Breast epithelium (tissue), 4 donors: ENCODE measurements around the gene GPX3. TPM values are rescaled to one million over a fixed set of nuclear protein-coding genes. Genes with fewer than 3 reads are reported as not detected.

Experiments
- DNase-seq, 2 donors: peaks; one replicate each; pipeline ENCODE4 v3.0.0-alpha.2; 2019; ENCODE audit warnings: low spot score in 2 of 2
- H3K27ac ChIP-seq, 2 donors: fragments of 200-600 bp; sonication (generic) in 1 of 2; one replicate each; pipeline ENCODE4 v1.5.1; 2016 to 2019; ENCODE audit warnings: mild to moderate bottlenecking in 1 of 2
- H3K27me3 ChIP-seq, 2 donors: fragments of 200-600 bp; sonication (generic) in 1 of 2; one replicate each; pipeline versions ENCODE4 v1.5.1 to v1.6.0; 2017 to 2019; ENCODE audit warnings: control low read depth in 1 of 2, mild to moderate bottlenecking in 1 of 2
- H3K36me3 ChIP-seq: fragments of 200-600 bp; one replicate; pipeline ENCODE4 v1.5.1; 2019
- H3K4me1 ChIP-seq, 2 donors: fragments of 200-600 bp; sonication (generic); one replicate each; pipeline ENCODE4 v1.5.1; 2016 to 2019; ENCODE audit warnings: control low read depth in 1 of 2
- H3K4me3 ChIP-seq, 3 donors: fragments of 200-600 bp; sonication (generic); 1 replicate in 2 of 3; 2 replicates in 1 of 3; pipeline ENCODE4 v1.5.1; 2016 to 2019; ENCODE audit warnings: mild to moderate bottlenecking in 3 of 3, moderate library complexity in 2 of 3
- H3K9me3 ChIP-seq, 2 donors: fragments of 200-600 bp; sonication (generic) in 1 of 2; one replicate each; pipeline ENCODE4 v1.5.1; 2016 to 2019; ENCODE audit warnings: control low read depth in 1 of 2
- POLR2A ChIP-seq: fragments of 450-650 bp; IDR thresholded peaks from one replicate; pipeline ENCODE4 v1.6.1; 2016; ENCODE audit warnings: antibody characterized with exemption, mild to moderate bottlenecking, moderate library complexity
- POLR2AphosphoS5 ChIP-seq, 3 donors: sonication (generic); formaldehyde crosslinking; IDR thresholded peaks; one replicate each; pipeline ENCODE4 v1.6.1; 2017; ENCODE audit warnings: antibody characterized with exemption in 3 of 3
- intact Hi-C: fragments of 100-400 bp; cut with DNase I; formaldehyde crosslinking; loops from one replicate; pipeline ENCODE4 v1.15.1; 2023; ENCODE audit warnings: low total_unique reads
- total RNA-seq, 3 donors: library from RNA; depleted of rRNA; stranded (reverse); fragments of >200 nt; gene quantifications; one replicate each; pipeline ENCODE4 v1.1.0, GENCODE V29; 2016
- TF ChIP-seq, protein P1 (sequence below), 3 donors: fragments of 450-650 bp; IDR thresholded peaks; one replicate each; pipeline ENCODE4 v1.5.1; 2016 to 2017; ENCODE audit warnings: antibody characterized with exemption in 3 of 3, mild to moderate bottlenecking in 3 of 3, moderate library complexity in 3 of 3

The GPX3 gene
- total RNA-seq, 3 donors from 2014 or later, result 1,215 to 5,290 (median 2,830) TPM

DNA sequence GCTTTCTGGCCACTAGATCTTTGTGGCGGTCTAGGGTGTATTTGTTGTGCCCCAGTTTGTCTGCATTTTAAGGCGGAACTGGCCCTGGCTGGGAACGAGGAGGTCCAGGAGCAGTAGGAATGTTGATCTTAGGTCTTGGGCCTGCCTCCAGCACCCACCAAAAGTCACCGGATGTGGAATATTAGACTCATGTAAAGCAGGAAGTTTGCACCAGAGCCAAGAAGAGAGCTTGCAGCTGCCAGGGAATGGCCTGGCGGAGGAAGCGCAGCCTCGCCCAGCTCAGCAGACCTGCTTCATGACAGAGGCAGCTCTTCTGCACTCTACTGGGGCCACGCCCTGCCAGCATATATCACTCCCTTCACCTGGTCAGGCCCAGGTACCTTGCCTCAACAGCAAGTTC lies 3.3 kb downstream of the GPX3 start:
- H3K36me3 ChIP-seq, result peaks cover 2% of the 10 kb centered on the region
- intact Hi-C loops, result no loop called here
- H3K4me3 ChIP-seq, result peak overlapping the region; percentile 70 to 84 (median 73)
- H3K27ac ChIP-seq, result peak overlapping the region; percentile 86 to 92
- peak in 1 of 2 donors; percentile 66 for DNase-seq
- H3K4me1 ChIP-seq, result peaks cover 0 to 20% of the 10 kb centered on the region in 2 donors
- TF ChIP-seq, protein P1, sequence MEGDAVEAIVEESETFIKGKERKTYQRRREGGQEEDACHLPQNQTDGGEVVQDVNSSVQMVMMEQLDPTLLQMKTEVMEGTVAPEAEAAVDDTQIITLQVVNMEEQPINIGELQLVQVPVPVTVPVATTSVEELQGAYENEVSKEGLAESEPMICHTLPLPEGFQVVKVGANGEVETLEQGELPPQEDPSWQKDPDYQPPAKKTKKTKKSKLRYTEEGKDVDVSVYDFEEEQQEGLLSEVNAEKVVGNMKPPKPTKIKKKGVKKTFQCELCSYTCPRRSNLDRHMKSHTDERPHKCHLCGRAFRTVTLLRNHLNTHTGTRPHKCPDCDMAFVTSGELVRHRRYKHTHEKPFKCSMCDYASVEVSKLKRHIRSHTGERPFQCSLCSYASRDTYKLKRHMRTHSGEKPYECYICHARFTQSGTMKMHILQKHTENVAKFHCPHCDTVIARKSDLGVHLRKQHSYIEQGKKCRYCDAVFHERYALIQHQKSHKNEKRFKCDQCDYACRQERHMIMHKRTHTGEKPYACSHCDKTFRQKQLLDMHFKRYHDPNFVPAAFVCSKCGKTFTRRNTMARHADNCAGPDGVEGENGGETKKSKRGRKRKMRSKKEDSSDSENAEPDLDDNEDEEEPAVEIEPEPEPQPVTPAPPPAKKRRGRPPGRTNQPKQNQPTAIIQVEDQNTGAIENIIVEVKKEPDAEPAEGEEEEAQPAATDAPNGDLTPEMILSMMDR (IDR thresholded peaks at IDR 0.05), result no peak
- no peak for TF ChIP-seq POLR2A
- TF ChIP-seq POLR2AphosphoS5 (IDR thresholded peaks at IDR 0.05), result peak in 2 of 3 donors; percentile 8 to 59
- H3K9me3 ChIP-seq, result no peaks in the 10 kb centered on the region
- no peaks in the 10 kb centered on the region for H3K27me3 ChIP-seq

DNA sequence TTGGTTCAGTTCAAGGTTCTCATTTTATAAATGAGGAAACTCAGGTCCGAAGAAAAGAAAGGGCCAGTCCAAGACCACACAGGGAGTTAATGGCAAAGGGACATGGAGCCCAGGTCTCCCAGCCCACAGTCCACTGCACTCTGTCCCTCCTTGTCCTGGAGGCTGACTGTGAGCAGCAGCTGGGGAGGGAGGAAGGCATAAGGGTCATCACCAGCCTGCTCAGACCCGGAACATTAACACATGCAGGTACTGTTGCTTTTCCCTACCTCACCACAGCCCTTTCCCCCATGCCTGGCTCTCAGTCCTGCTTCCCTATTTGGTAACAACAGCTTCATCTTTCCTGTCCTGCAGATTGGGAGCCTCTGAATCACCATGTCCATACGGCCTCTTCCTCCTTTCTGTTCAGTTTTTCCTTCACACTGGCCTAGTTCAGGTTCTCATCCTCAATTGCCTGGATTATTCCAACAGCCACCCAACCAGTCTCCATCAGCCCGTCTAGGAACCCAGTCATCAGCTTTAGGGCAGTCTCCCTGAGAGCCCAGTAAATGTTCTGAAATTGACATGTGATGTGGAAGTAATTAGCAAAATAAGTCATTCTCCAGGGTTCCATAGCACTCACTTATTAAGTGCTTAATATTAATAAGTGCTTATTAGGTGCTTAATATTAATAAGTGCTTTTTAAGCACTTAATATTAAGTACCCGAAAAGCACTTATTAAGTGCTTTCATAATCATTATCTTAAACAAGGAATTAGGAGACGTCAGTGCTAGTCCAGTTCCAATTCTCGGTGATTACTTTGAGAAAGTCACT lies 4.3 kb downstream of the GPX3 start:
- H3K36me3 ChIP-seq, result peaks cover 7% of the 10 kb centered on the region
- no peaks in the 10 kb centered on the region for H3K27me3 ChIP-seq
- intact Hi-C loops, result no loop called here
- H3K4me3 ChIP-seq, result peak overlapping the region; percentile 70 to 84 (median 73)
- peak overlapping the region; percentile 86 to 92 for H3K27ac ChIP-seq
- H3K9me3 ChIP-seq, result no peaks in the 10 kb centered on the region
- TF ChIP-seq POLR2AphosphoS5 (IDR thresholded peaks at IDR 0.05), result peak in 1 of 3 donors; percentile 66
- peak; percentile 13 for TF ChIP-seq POLR2A
- TF ChIP-seq, protein P1 (IDR thresholded peaks at IDR 0.05), result no peak
- H3K4me1 ChIP-seq, result peaks cover 0 to 20% of the 10 kb centered on the region in 2 donors
- no peak for DNase-seq

DNA sequence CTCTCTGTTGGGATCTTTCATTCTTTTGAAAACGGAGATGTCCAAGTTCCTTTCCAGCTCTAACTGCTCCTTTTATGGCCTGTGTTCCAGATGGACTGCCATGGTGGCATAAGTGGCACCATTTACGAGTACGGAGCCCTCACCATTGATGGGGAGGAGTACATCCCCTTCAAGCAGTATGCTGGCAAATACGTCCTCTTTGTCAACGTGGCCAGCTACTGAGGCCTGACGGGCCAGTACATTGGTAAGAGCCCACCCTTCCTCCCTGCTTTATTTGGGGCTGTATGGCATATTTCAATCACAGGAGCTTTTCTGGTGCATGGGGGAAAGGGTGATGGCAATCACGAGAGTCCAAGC lies 4.8 kb downstream of the GPX3 start:
- DNase-seq, result no peak
- H3K9me3 ChIP-seq, result no peaks in the 10 kb centered on the region
- TF ChIP-seq POLR2AphosphoS5 (IDR thresholded peaks at IDR 0.05), result peak in 2 of 3 donors; percentile 23 to 33
- TF ChIP-seq, protein P1 (IDR thresholded peaks at IDR 0.05), result no peak
- intact Hi-C loops, result no loop called here
- peak overlapping the region; percentile 86 to 92 for H3K27ac ChIP-seq
- peaks cover 7% of the 10 kb centered on the region for H3K36me3 ChIP-seq
- H3K4me3 ChIP-seq, result peak overlapping the region in 2 of 3 donors; percentile 73 to 84
- H3K27me3 ChIP-seq, result no peaks in the 10 kb centered on the region
- H3K4me1 ChIP-seq, result peaks cover 0 to 20% of the 10 kb centered on the region in 2 donors

DNA sequence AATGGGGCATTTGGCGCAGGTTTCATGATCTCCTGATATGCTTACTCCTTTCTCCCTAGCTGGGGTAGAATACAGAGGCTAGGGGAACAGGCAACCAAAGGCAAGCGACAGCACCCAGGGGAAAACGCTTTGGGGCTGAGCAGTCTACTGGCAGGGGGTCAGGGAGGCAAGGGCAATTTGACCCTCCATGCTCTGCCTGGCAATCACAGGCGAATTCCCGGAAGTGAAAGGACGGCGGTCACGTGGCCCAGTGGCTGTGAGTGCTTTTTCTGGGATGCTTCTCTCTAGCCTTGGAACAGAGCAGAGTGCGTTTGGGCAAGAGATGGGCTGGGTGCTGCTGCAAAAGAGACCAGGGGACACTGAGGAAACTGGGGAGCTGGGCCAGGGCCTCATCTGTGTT lies 5.7 kb downstream of the GPX3 start:
- intact Hi-C loops, result no loop called here
- H3K27ac ChIP-seq, result peak overlapping the region; percentile 40 to 92
- peaks cover 0 to 20% of the 10 kb centered on the region in 2 donors for H3K4me1 ChIP-seq
- H3K27me3 ChIP-seq, result no peaks in the 10 kb centered on the region
- TF ChIP-seq POLR2AphosphoS5 (IDR thresholded peaks at IDR 0.05) (peak in 1 of 3 donors; percentile 51), POLR2A (no peak)
- H3K36me3 ChIP-seq, result peaks cover 7% of the 10 kb centered on the region
- no peak for DNase-seq
- H3K9me3 ChIP-seq, result no peaks in the 10 kb centered on the region
- peak overlapping the region in 2 of 3 donors; percentile 73 to 84 for H3K4me3 ChIP-seq

DNA sequence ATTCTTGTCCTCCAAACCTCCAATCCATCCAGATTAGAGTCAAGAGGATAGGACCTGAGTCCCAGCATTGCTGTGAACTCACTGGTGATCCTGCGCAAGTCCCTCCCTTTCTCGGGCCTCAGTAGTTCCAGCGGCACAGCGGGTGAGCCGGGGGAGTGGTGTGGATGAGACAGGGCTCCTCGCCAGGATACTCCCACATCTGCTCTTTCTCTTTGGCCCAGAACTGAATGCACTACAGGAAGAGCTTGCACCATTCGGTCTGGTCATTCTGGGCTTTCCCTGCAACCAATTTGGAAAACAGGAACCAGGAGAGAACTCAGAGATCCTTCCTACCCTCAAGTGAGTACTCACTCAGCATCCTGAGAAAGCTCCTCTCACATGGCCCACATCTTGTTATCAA lies 6.3 kb downstream of the GPX3 start:
- Histone ChIP-seq H3K27me3 (no peaks in the 10 kb centered on the region), H3K4me3 (peak overlapping the region in 2 of 3 donors; percentile 73 to 84), H3K4me1 (peaks cover 0 to 20% of the 10 kb centered on the region in 2 donors), H3K27ac (peak overlapping the region; percentile 40 to 92), H3K9me3 (no peaks in the 10 kb centered on the region), H3K36me3 (peaks cover 7% of the 10 kb centered on the region)
- intact Hi-C loops, result no loop called here
- no peak for DNase-seq
- TF ChIP-seq POLR2A (no peak), POLR2AphosphoS5 (IDR thresholded peaks at IDR 0.05) (peak in 1 of 3 donors; percentile 9)

DNA sequence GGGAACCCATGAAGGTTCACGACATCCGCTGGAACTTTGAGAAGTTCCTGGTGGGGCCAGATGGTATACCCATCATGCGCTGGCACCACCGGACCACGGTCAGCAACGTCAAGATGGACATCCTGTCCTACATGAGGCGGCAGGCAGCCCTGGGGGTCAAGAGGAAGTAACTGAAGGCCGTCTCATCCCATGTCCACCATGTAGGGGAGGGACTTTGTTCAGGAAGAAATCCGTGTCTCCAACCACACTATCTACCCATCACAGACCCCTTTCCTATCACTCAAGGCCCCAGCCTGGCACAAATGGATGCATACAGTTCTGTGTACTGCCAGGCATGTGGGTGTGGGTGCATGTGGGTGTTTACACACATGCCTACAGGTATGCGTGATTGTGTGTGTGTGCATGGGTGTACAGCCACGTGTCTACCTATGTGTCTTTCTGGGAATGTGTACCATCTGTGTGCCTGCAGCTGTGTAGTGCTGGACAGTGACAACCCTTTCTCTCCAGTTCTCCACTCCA lies 7.6 kb downstream of the GPX3 start:
- Histone ChIP-seq H3K27me3 (no peaks in the 10 kb centered on the region), H3K4me3 (no peak overlapping the region), H3K4me1 (peaks cover 0 to 16% of the 10 kb centered on the region in 2 donors), H3K27ac (peak overlapping the region in 1 of 2 donors; percentile 92), H3K9me3 (no peaks in the 10 kb centered on the region), H3K36me3 (peaks cover 7% of the 10 kb centered on the region)
- DNase-seq, result no peak
- intact Hi-C loops, result no loop called here
- TF ChIP-seq POLR2A (no peak), POLR2AphosphoS5 (IDR thresholded peaks at IDR 0.05) (peak in 1 of 3 donors; percentile 73)
